Measurements from ENCODE around the gene GHRL.

Gene GHRL

GRCh38 chr3:10265833-10266232 lies 26.9 kb downstream of the GHRL start:
- DNase-seq (ENCODE audit: low read depth, low spot score): no peak
- no peak overlapping the region for H3K4me3 ChIP-seq (ENCODE audit: low read depth, low read length)
- in situ Hi-C loops (cut with HindIII; ENCODE audit: low sequenced_read_pairs): no loop called here
- no peak for TF ChIP-seq CTCF (IDR thresholded peaks at IDR 0.05; ENCODE audit: low read depth, low read length)

GRCh38 chr3:10263646-10264363 lies 28.9 kb downstream of the GHRL start:
- DNase-seq (ENCODE audit: low read depth, low spot score): peak; percentile 57
- in situ Hi-C loops (cut with HindIII; ENCODE audit: low sequenced_read_pairs): no loop called here
- H3K4me3 ChIP-seq (ENCODE audit: low read depth, low read length): no peak overlapping the region
- TF ChIP-seq CTCF (IDR thresholded peaks at IDR 0.05; ENCODE audit: low read depth, low read length): peak; percentile 52

- in situ Hi-C loops (cut with HindIII; ENCODE audit: low sequenced_read_pairs): no loop called here
- TF ChIP-seq CTCF (IDR thresholded peaks at IDR 0.05; ENCODE audit: low read depth, low read length): no peak
- no peak overlapping the region for H3K4me3 ChIP-seq (ENCODE audit: low read depth, low read length)
- DNase-seq (ENCODE audit: low read depth, low spot score): no peak
These were observed 30.7 kb downstream of the GHRL start for GRCh38 chr3:10262027-10262426.

GRCh38 chr3:10260211-10260701 lies 32.5 kb downstream of the GHRL start:
- no peak for TF ChIP-seq CTCF (IDR thresholded peaks at IDR 0.05; ENCODE audit: low read depth, low read length)
- no peak overlapping the region for H3K4me3 ChIP-seq (ENCODE audit: low read depth, low read length)
- in situ Hi-C loops (cut with HindIII; ENCODE audit: low sequenced_read_pairs): no loop called here
- no peak for DNase-seq (ENCODE audit: low read depth, low spot score)

GRCh38 chr3:10259798-10260197 lies 32.9 kb downstream of the GHRL start:
- no peak overlapping the region for H3K4me3 ChIP-seq (ENCODE audit: low read depth, low read length)
- in situ Hi-C loops (cut with HindIII; ENCODE audit: low sequenced_read_pairs): no loop called here
- no peak for TF ChIP-seq CTCF (IDR thresholded peaks at IDR 0.05; ENCODE audit: low read depth, low read length)
- DNase-seq (ENCODE audit: low read depth, low spot score): no peak

- no peak overlapping the region for H3K4me3 ChIP-seq (ENCODE audit: low read depth, low read length)
- no peak for DNase-seq (ENCODE audit: low read depth, low spot score)
- no peak for TF ChIP-seq CTCF (IDR thresholded peaks at IDR 0.05; ENCODE audit: low read depth, low read length)
- in situ Hi-C loops (cut with HindIII; ENCODE audit: low sequenced_read_pairs): no loop called here
These were observed 33.7 kb downstream of the GHRL start for GRCh38 chr3:10259036-10259435.

Data from astrocyte of the spinal cord (primary cell).